BE2C (cell line): ENCODE measurements around the gene SMG6.

Source experiments
- DNase-seq: peaks from one replicate; pipeline ENCODE4 v3.0.0-alpha.2; 2020
- H3K27me3 ChIP-seq: fragments of 250-450 bp; sonication (Bioruptor Pico); 2 replicates; pipeline ENCODE4 v1.5.1; 2020; ENCODE audit warnings: mild to moderate bottlenecking
- H3K36me3 ChIP-seq: fragments of 250-450 bp; sonication (Bioruptor Pico); 2 replicates; pipeline ENCODE4 v1.5.1; 2020; ENCODE audit warnings: mild to moderate bottlenecking
- H3K4me1 ChIP-seq: fragments of 250-450 bp; sonication (Bioruptor Pico); 2 replicates; pipeline ENCODE4 v1.5.1; 2020
- H3K4me3 ChIP-seq: 2 replicates; pipeline ENCODE4 v1.5.1; 2011; ENCODE audit warnings: low read depth, low read length
- H3K9me3 ChIP-seq: fragments of 250-450 bp; sonication (Bioruptor Pico); 2 replicates; pipeline ENCODE4 v1.5.1; 2020
- TF ChIP-seq, protein P1 (sequence below): IDR thresholded peaks from 2 replicates; pipeline ENCODE4 v1.5.1; 2012; ENCODE audit warnings: mild to moderate bottlenecking, low read depth, low read length

Gene SMG6

DNA sequence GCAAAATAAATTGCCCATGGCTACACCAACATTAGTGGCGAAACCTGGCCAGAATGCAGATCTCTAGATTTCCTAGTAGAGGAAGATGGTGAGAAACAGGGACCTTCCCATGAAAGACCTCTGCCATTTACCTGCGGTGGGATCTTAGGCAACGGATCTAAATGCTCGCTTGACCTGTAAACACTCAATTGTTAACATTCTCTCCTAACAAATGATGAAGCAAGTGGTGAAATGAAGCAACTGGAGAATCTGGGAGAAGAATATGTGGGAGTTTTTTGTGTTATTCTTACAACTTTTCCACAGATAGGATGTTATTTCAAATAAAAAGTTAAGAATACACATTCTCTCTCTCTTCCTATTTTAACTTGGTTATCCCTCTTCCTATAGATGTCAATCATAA is 56.6 kb downstream of the SMG6 start:
- Histone ChIP-seq H3K9me3 (no peaks in the 10 kb centered on the region), H3K27me3 (no peaks in the 10 kb centered on the region), H3K4me3 (no peak overlapping the region), H3K36me3 (no peaks in the 10 kb centered on the region), H3K4me1 (no peaks in the 10 kb centered on the region)
- DNase-seq = no peak
- TF ChIP-seq, protein P1, sequence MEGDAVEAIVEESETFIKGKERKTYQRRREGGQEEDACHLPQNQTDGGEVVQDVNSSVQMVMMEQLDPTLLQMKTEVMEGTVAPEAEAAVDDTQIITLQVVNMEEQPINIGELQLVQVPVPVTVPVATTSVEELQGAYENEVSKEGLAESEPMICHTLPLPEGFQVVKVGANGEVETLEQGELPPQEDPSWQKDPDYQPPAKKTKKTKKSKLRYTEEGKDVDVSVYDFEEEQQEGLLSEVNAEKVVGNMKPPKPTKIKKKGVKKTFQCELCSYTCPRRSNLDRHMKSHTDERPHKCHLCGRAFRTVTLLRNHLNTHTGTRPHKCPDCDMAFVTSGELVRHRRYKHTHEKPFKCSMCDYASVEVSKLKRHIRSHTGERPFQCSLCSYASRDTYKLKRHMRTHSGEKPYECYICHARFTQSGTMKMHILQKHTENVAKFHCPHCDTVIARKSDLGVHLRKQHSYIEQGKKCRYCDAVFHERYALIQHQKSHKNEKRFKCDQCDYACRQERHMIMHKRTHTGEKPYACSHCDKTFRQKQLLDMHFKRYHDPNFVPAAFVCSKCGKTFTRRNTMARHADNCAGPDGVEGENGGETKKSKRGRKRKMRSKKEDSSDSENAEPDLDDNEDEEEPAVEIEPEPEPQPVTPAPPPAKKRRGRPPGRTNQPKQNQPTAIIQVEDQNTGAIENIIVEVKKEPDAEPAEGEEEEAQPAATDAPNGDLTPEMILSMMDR = no peak

DNA sequence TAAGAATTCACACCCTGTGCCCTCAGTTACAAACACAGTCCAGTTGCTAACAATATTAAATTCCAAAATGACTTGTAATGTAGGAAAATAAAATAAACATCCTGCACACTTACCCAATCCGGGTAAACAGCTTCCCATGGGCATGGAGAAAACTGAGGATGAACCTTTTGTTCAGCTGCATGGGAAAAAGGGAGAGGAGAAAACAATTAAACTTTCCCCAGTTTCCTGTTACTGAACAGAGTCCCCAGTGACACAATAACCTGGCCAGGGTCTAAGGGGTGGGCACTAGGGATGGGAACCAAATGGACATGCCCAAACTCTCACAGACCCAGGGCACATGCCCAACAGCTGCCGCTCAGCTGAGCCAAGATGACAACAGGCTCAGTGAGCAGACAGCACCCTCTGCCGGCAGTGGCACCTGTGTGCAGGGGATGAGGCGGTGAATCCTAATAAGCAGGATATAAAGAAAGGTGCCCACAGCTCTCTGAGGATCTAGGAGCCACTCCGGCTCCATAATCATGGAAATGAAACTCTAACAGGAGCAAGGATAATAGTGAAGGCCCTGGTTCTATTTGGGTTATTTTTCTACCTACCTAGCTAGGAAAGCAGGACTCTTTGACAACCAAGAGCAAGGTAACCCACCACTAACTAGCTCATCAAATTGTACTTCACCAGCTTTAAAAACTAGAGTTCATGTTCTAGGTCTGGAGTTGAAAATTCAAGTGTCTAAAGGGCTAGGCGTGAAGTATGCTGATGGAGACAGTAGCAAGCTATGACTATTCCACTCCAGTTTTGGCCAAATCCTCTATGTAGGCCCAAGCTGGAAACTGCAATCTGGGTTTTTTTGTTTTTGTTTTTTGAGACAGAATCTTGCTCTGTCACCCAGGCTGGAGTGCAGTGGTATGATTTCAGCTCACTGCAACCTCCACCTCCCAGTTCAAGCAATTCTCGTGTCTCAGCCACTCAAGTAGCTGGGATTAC is 58.8 kb downstream of the SMG6 start:
- no peak overlapping the region for H3K4me3 ChIP-seq
- H3K36me3 ChIP-seq = no peaks in the 10 kb centered on the region
- no peaks in the 10 kb centered on the region for H3K4me1 ChIP-seq
- H3K27me3 ChIP-seq = no peaks in the 10 kb centered on the region
- no peaks in the 10 kb centered on the region for H3K9me3 ChIP-seq
- TF ChIP-seq, protein P1 = peak; percentile 86
- DNase-seq = peak; percentile 77

DNA sequence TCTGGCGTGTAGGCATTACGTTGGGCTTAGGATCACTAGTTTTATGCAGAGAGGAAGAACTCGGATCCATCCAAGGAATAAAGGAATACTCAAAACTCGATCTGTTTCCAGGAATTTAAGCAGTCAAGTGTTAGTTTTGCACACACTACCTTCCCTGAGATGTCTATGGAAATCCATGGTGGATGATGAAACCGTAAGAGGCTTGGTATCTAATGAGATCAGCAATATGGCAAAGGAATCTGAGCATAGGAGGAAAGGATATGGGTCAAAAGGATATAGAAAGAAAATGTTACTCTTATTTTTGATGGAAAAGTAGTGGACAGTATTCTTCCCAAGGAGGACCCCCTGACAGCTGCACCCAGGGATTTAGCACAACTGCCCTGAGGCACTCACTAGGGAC is 59.6 kb downstream of the SMG6 start:
- TF ChIP-seq, protein P1 = no peak
- no peaks in the 10 kb centered on the region for H3K27me3 ChIP-seq
- H3K4me3 ChIP-seq = no peak overlapping the region
- H3K9me3 ChIP-seq = no peaks in the 10 kb centered on the region
- H3K36me3 ChIP-seq = no peaks in the 10 kb centered on the region
- DNase-seq = no peak
- H3K4me1 ChIP-seq = no peaks in the 10 kb centered on the region

DNA sequence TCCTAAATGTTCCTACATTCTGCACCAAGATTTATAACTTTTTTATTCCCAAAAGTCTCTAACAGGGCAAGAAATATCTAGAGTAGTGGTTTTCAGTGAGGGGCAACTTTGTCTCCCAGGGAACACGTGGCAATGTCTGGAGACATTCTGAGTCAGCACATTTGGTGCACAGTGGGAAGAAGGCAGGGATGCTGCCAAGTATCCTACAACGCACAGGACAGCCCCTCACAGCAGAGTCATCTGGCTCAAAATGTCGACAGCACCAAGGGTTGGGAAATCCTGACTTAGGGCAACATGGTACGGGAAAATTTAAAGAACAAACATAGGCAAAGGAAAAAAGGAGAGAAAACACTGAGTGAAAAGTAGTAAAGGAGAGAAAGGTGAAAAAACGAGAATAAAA is 61.8 kb downstream of the SMG6 start:
- no peaks in the 10 kb centered on the region for H3K9me3 ChIP-seq
- no peaks in the 10 kb centered on the region for H3K36me3 ChIP-seq
- no peaks in the 10 kb centered on the region for H3K4me1 ChIP-seq
- no peak for DNase-seq
- TF ChIP-seq, protein P1 = no peak
- no peaks in the 10 kb centered on the region for H3K27me3 ChIP-seq
- H3K4me3 ChIP-seq = no peak overlapping the region

DNA sequence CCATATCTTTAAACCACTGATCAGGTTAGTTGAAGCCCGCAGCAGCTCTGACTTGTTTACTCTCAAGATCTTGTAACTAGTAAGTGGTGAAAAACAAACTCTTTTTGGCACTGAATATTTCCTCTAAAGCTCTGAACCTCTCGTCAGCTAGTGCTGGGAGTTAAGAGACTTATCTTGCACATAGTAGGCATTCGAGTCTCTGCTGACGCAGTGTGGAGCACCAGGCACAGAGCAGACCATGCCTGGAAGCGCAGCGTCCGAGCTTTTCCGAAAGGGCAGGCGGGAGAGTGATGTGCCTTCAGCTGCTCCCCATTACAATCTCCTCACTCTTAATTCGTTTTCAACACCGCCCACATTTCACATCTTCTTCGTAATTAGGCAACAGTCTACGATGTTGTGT is 63.0 kb downstream of the SMG6 start:
- H3K27me3 ChIP-seq = no peaks in the 10 kb centered on the region
- no peaks in the 10 kb centered on the region for H3K4me1 ChIP-seq
- no peaks in the 10 kb centered on the region for H3K36me3 ChIP-seq
- TF ChIP-seq, protein P1 = no peak
- no peaks in the 10 kb centered on the region for H3K9me3 ChIP-seq
- H3K4me3 ChIP-seq = no peak overlapping the region
- no peak for DNase-seq

DNA sequence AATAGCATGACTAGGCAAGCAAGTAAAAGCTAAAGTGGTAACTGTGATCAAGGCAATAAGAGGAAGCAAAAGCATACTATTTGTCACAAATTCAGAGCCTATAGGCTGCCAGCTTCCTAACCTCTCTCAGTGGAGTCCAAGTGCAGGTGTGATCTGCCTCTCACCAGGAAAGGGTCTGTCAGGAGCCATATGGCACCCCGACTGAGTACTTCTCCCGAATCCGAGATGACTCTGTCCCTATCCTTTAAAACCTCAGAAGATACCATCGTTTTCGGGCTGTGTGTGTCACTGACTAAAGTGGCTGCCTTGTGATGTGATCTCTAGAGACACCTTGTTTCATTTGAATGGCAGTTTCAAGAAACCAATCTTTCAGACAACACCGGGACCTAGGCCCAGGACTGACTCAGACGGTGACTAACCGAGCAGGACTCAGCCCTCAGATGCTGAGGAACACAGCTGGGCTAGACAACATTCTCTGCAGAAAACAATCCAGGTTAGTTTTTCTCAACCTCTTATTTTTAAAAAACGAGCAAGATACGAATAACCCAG is 63.6 kb downstream of the SMG6 start:
- TF ChIP-seq, protein P1 = no peak
- Histone ChIP-seq H3K36me3 (no peaks in the 10 kb centered on the region), H3K4me3 (no peak overlapping the region), H3K27me3 (no peaks in the 10 kb centered on the region), H3K9me3 (no peaks in the 10 kb centered on the region), H3K4me1 (no peaks in the 10 kb centered on the region)
- no peak for DNase-seq
